ENCODE data around the gene TAF6. TPM values are rescaled to one million over a fixed set of nuclear protein-coding genes. Genes with fewer than 3 reads are reported as not detected.

The TAF6 gene
- total and polyA plus RNA-seq, 8 donors = 43.5 to 69.2 (median 57.5) TPM

GRCh38 chr7:100081535-100082102 is 37.5 kb downstream of the TAF6 start, which contains the start of gene ZNF3:
ZNF3 (minus strand) TSS chr7:100081723; CDS start chr7:100077357, 4,366 bp downstream.
- ATAC-seq (peak; percentile 95), DNase-seq (peak; percentile 97 to 100 (median 98))
- peak within 1 kb of the TSS; percentile 94 to 98 for H3K4me3 ChIP-seq
- peak within 1 kb of the TSS; percentile 74 to 88 for H3K27ac ChIP-seq
- H3K4me1 ChIP-seq = peaks cover 14 to 41% of the 10 kb centered on the region in 2 donors
- peaks cover 0 to 28% of the 10 kb centered on the region in 2 donors for H3K36me3 ChIP-seq
- intact Hi-C loops (cut with DNase I) = no loop called here
- H3K9me3 ChIP-seq = no peaks in the 10 kb centered on the region
- no peaks in the 10 kb centered on the region for H3K27me3 ChIP-seq
- TF ChIP-seq CTCF (IDR thresholded peaks at IDR 0.05) = peak; percentile 85 to 97

- intact Hi-C loops (cut with DNase I) = no loop called here
- Histone ChIP-seq H3K4me3 (peak overlapping the region; percentile 94 to 98), H3K4me1 (peaks cover 14 to 41% of the 10 kb centered on the region in 2 donors), H3K9me3 (no peaks in the 10 kb centered on the region), H3K27me3 (no peaks in the 10 kb centered on the region), H3K27ac (peak overlapping the region; percentile 74 to 88), H3K36me3 (peaks cover 0 to 34% of the 10 kb centered on the region in 2 donors)
- peak; percentile 17 for ATAC-seq
- no peak for TF ChIP-seq CTCF (IDR thresholded peaks at IDR 0.05)
- DNase-seq = no peak
Observed at GRCh38 chr7:100080907-100081534, 38.1 kb downstream of the TAF6 start.

GRCh38 chr7:100079024-100079560 is 40.1 kb downstream of the TAF6 start:
- Histone ChIP-seq H3K4me1 (peaks cover 14 to 41% of the 10 kb centered on the region in 2 donors), H3K36me3 (peaks cover 6 to 53% of the 10 kb centered on the region in 2 donors), H3K27me3 (no peaks in the 10 kb centered on the region), H3K27ac (no peak overlapping the region), H3K4me3 (no peak overlapping the region), H3K9me3 (no peaks in the 10 kb centered on the region)
- intact Hi-C loops (cut with DNase I) = no loop called here
- DNase-seq (no peak), ATAC-seq (no peak)
- no peak for TF ChIP-seq CTCF (IDR thresholded peaks at IDR 0.05)

- Histone ChIP-seq H3K4me1 (peaks cover 14 to 34% of the 10 kb centered on the region in 2 donors), H3K4me3 (no peak overlapping the region), H3K36me3 (peaks cover 8 to 72% of the 10 kb centered on the region in 2 donors), H3K27me3 (no peaks in the 10 kb centered on the region), H3K27ac (no peak overlapping the region), H3K9me3 (peaks cover 0 to 8% of the 10 kb centered on the region in 2 donors)
- DNase-seq (no peak), ATAC-seq (no peak)
- intact Hi-C loops (cut with DNase I) = no loop called here
- TF ChIP-seq CTCF (IDR thresholded peaks at IDR 0.05) = no peak
Observed at GRCh38 chr7:100077205-100077604, 42.0 kb downstream of the TAF6 start.

GRCh38 chr7:100075418-100075817 is 43.7 kb downstream of the TAF6 start:
- H3K4me1 ChIP-seq = peaks cover 6 to 20% of the 10 kb centered on the region in 2 donors
- TF ChIP-seq CTCF (IDR thresholded peaks at IDR 0.05) = no peak
- DNase-seq = no peak
- H3K4me3 ChIP-seq = no peak overlapping the region
- H3K27ac ChIP-seq = no peak overlapping the region
- H3K36me3 ChIP-seq = peaks cover 17 to 90% of the 10 kb centered on the region in 2 donors
- no peak for ATAC-seq
- no peaks in the 10 kb centered on the region for H3K27me3 ChIP-seq
- peaks cover 4 to 26% of the 10 kb centered on the region in 2 donors for H3K9me3 ChIP-seq
- intact Hi-C loops (cut with DNase I) = no loop called here
